ENCODE results near the gene DDR2. TPM values are rescaled to one million over a fixed set of nuclear protein-coding genes. Genes with fewer than 3 reads are reported as not detected.

Gene DDR2
- total and polyA plus RNA-seq, 4 donors: 2.3 to 55.7 (median 17.6) TPM

GRCh38 chr1:162695687-162696086 lies 63.4 kb downstream of the DDR2 start:
- Histone ChIP-seq H3K27me3 (ENCODE audit: control insufficient read depth in 3 of 3, insufficient read depth in 3 of 3, low read length in 2 of 3) (no peaks in the 10 kb centered on the region), H3K36me3 (ENCODE audit: control insufficient read depth in 4 of 4, insufficient read depth in 4 of 4, low read length in 4 of 4) (no peaks in the 10 kb centered on the region), H3K9me3 (ENCODE audit: control insufficient read depth in 4 of 4, insufficient read depth in 3 of 4, low read length in 3 of 4) (no peaks in the 10 kb centered on the region), H3K4me1 (ENCODE audit: control insufficient read depth in 5 of 5, insufficient read depth in 5 of 5, low read length in 5 of 5) (peaks cover 5 to 45% (median 30%) of the 10 kb centered on the region in 5 donors), H3K9ac (ENCODE audit: insufficient read depth in 1 of 2, low read length in 2 of 2) (peak overlapping the region in 1 of 2 donors; percentile 59), H3K4me3 (no peak overlapping the region), H3K27ac (ENCODE audit: low read depth in 1 of 2, low read length in 1 of 2) (peak overlapping the region in 1 of 2 donors; percentile 26)
- DNase-seq (no peak), ATAC-seq (ENCODE audit: insufficient read depth, low FRiP score) (no peak)
- 59 to 85% methylated on average over 1 of the region's 1 CpG for WGBS, 2 donors
- TF ChIP-seq CTCF (IDR thresholded peaks at IDR 0.05; ENCODE audit: control extremely low read depth, extremely low read depth): no peak

GRCh38 chr1:162696286-162696862 lies 64.1 kb downstream of the DDR2 start:
- Histone ChIP-seq H3K4me3 (no peak overlapping the region), H3K36me3 (ENCODE audit: control insufficient read depth in 4 of 4, insufficient read depth in 4 of 4, low read length in 4 of 4) (no peaks in the 10 kb centered on the region), H3K27ac (ENCODE audit: low read depth in 1 of 2, low read length in 1 of 2) (peak overlapping the region; percentile 20 to 85), H3K9ac (ENCODE audit: insufficient read depth in 1 of 2, low read length in 2 of 2) (no peak overlapping the region), H3K27me3 (ENCODE audit: control insufficient read depth in 3 of 3, insufficient read depth in 3 of 3, low read length in 2 of 3) (no peaks in the 10 kb centered on the region), H3K9me3 (ENCODE audit: control insufficient read depth in 4 of 4, insufficient read depth in 3 of 4, low read length in 3 of 4) (no peaks in the 10 kb centered on the region), H3K4me1 (ENCODE audit: control insufficient read depth in 5 of 5, insufficient read depth in 5 of 5, low read length in 5 of 5) (peaks cover 2 to 42% (median 28%) of the 10 kb centered on the region in 5 donors)
- no peak for TF ChIP-seq CTCF (IDR thresholded peaks at IDR 0.05; ENCODE audit: control extremely low read depth, extremely low read depth)
- peak; percentile 84 for ATAC-seq (ENCODE audit: insufficient read depth, low FRiP score)
- peak; percentile 94 to 99 (median 98) for DNase-seq
- WGBS, 2 donors: 46 to 61% methylated on average over 5 of the region's 5 CpGs

- peaks cover 2 to 38% (median 27%) of the 10 kb centered on the region in 5 donors for H3K4me1 ChIP-seq (ENCODE audit: control insufficient read depth in 5 of 5, insufficient read depth in 5 of 5, low read length in 5 of 5)
- H3K27ac ChIP-seq (ENCODE audit: low read depth in 1 of 2, low read length in 1 of 2): peak overlapping the region in 1 of 2 donors; percentile 85
- no peak overlapping the region for H3K4me3 ChIP-seq
- TF ChIP-seq CTCF (IDR thresholded peaks at IDR 0.05; ENCODE audit: control extremely low read depth, extremely low read depth): no peak
- ATAC-seq (ENCODE audit: insufficient read depth, low FRiP score): no peak
- no peaks in the 10 kb centered on the region for H3K9me3 ChIP-seq (ENCODE audit: control insufficient read depth in 4 of 4, insufficient read depth in 3 of 4, low read length in 3 of 4)
- H3K9ac ChIP-seq (ENCODE audit: insufficient read depth in 1 of 2, low read length in 2 of 2): peak overlapping the region in 1 of 2 donors; percentile 24
- peak in 1 of 3 donors; percentile 35 for DNase-seq
- no peaks in the 10 kb centered on the region for H3K27me3 ChIP-seq (ENCODE audit: control insufficient read depth in 3 of 3, insufficient read depth in 3 of 3, low read length in 2 of 3)
- WGBS, 2 donors: 71 to 90% methylated on average over 6 of the region's 6 CpGs
- no peaks in the 10 kb centered on the region for H3K36me3 ChIP-seq (ENCODE audit: control insufficient read depth in 4 of 4, insufficient read depth in 4 of 4, low read length in 4 of 4)
Observed at GRCh38 chr1:162697140-162697895, 65.1 kb downstream of the DDR2 start.
